HL-60 (cell line): ENCODE measurements around the gene TEKT3.

Experiments used
- DNase-seq, 2 experiments: peaks; one replicate each; pipeline ENCODE4 v3.0.0-alpha.2; 2010 to 2020; ENCODE audit warnings: low read depth in 1 of 2, low spot score in 1 of 2
- H3K27ac ChIP-seq: fragments of 250-450 bp; sonication (Bioruptor Pico); replicated peaks from 2 replicates; pipeline ENCODE4 v1.5.1; 2020; ENCODE audit warnings: mild to moderate bottlenecking, moderate library complexity
- H3K27me3 ChIP-seq: fragments of 250-450 bp; sonication (Bioruptor Pico); 2 replicates; pipeline ENCODE4 v1.5.1; 2021; ENCODE audit warnings: mild to moderate bottlenecking, moderate library complexity; ENCODE audit not compliant: insufficient read depth, poor library complexity, severe bottlenecking
- H3K4me3 ChIP-seq: replicated peaks from 2 replicates; pipeline ENCODE4 v1.5.1; 2011; ENCODE audit warnings: mild to moderate bottlenecking, control low read depth, low read length; ENCODE audit not compliant: insufficient read depth
- CTCF ChIP-seq: IDR thresholded peaks from one replicate; pipeline ENCODE4 v1.5.1; 2011; ENCODE audit warnings: low read length, control low read depth, inconsistent platforms; ENCODE audit not compliant: insufficient read depth
- GABPA ChIP-seq: IDR thresholded peaks from 2 replicates; pipeline ENCODE4 v1.6.1; 2012; ENCODE audit warnings: low read depth
- POLR2AphosphoS5 ChIP-seq: IDR thresholded peaks from 2 replicates; pipeline ENCODE4 v1.6.1; 2012; ENCODE audit warnings: low read depth
- REST ChIP-seq: IDR thresholded peaks from 2 replicates; pipeline ENCODE4 v1.6.1; 2012; ENCODE audit warnings: low read depth; ENCODE audit not compliant: insufficient replicate concordance
- SPI1 ChIP-seq: IDR thresholded peaks from 2 replicates; pipeline ENCODE4 v1.6.1; 2012; ENCODE audit warnings: low read depth, mild to moderate bottlenecking, borderline replicate concordance

The TEKT3 gene

GRCh38 chr17:15274017-15274416, 67.4 kb downstream of the TEKT3 start:
- Histone ChIP-seq H3K27ac (no peak overlapping the region), H3K27me3 (no peaks in the 10 kb centered on the region), H3K4me3 (no peak overlapping the region)
- DNase-seq: no peak
- TF ChIP-seq GABPA (no peak), POLR2AphosphoS5 (no peak), CTCF (no peak), SPI1 (no peak), REST (no peak)

GRCh38 chr17:15273141-15273793, 68.1 kb downstream of the TEKT3 start:
- TF ChIP-seq POLR2AphosphoS5 (no peak), CTCF (no peak), SPI1 (no peak), REST (no peak), GABPA (no peak)
- Histone ChIP-seq H3K4me3 (no peak overlapping the region), H3K27ac (no peak overlapping the region), H3K27me3 (no peaks in the 10 kb centered on the region)
- no peak for DNase-seq

GRCh38 chr17:15271741-15272140, 69.7 kb downstream of the TEKT3 start:
- no peaks in the 10 kb centered on the region for H3K27me3 ChIP-seq
- no peak overlapping the region for H3K4me3 ChIP-seq
- no peak overlapping the region for H3K27ac ChIP-seq
- no peak for TF ChIP-seq CTCF
- no peak for TF ChIP-seq REST
- no peak for TF ChIP-seq GABPA
- no peak for TF ChIP-seq POLR2AphosphoS5
- TF ChIP-seq SPI1: no peak
- DNase-seq: no peak
